ENCODE results near the gene SYNDIG1L.

The SYNDIG1L gene

GRCh38 chr14:74380172-74380571, 45.8 kb downstream of the SYNDIG1L start:
- H3K27me3 Mint-ChIP-seq = no peaks in the 10 kb centered on the region
- no peak overlapping the region for H3K4me3 Mint-ChIP-seq
- no peak overlapping the region for H3K27ac Mint-ChIP-seq
- CTCF ChIA-PET = no interaction called here
- DNase-seq = no peak
- no peaks in the 10 kb centered on the region for H3K36me3 Mint-ChIP-seq
- H3K9me3 Mint-ChIP-seq = no peaks in the 10 kb centered on the region
- H3K4me1 Mint-ChIP-seq = no peaks in the 10 kb centered on the region

GRCh38 chr14:74377976-74378690, 47.9 kb downstream of the SYNDIG1L start:
- Mint-ChIP-seq H3K4me3 (no peak overlapping the region), H3K27me3 (no peaks in the 10 kb centered on the region), H3K36me3 (no peaks in the 10 kb centered on the region), H3K27ac (no peak overlapping the region), H3K4me1 (no peaks in the 10 kb centered on the region), H3K9me3 (no peaks in the 10 kb centered on the region)
- no peak for DNase-seq
- CTCF ChIA-PET = no interaction called here

GRCh38 chr14:74368441-74368840, 57.6 kb downstream of the SYNDIG1L start:
- no peaks in the 10 kb centered on the region for H3K9me3 Mint-ChIP-seq
- DNase-seq = no peak
- H3K36me3 Mint-ChIP-seq = no peaks in the 10 kb centered on the region
- H3K4me3 Mint-ChIP-seq = no peak overlapping the region
- H3K27me3 Mint-ChIP-seq = peaks cover 26% of the 10 kb centered on the region
- CTCF ChIA-PET = no interaction called here
- H3K27ac Mint-ChIP-seq = no peak overlapping the region
- H3K4me1 Mint-ChIP-seq = no peaks in the 10 kb centered on the region

- CTCF ChIA-PET = no interaction called here
Observed at GRCh38 chr14:74368026-74368425, 58.0 kb downstream of the SYNDIG1L start.

GRCh38 chr14:74364271-74364880, 61.6 kb downstream of the SYNDIG1L start:
- H3K9me3 Mint-ChIP-seq = no peaks in the 10 kb centered on the region
- no peak for DNase-seq
- CTCF ChIA-PET = interaction anchor here (0.9 to 1.8 kb wide), 3 partner anchors 67 to 497 kb away, joined by 3 to 5 read pairs (median 5); no protein-coding TSS in a partner anchor

More at GRCh38 chr14:74368026-74368425, 58.0 kb downstream of the SYNDIG1L start:
- no peak overlapping the region for H3K4me3 Mint-ChIP-seq
- H3K9me3 Mint-ChIP-seq = no peaks in the 10 kb centered on the region
- H3K36me3 Mint-ChIP-seq = no peaks in the 10 kb centered on the region
- peaks cover 27% of the 10 kb centered on the region for H3K27me3 Mint-ChIP-seq
- no peak overlapping the region for H3K27ac Mint-ChIP-seq
- DNase-seq = no peak
- no peaks in the 10 kb centered on the region for H3K4me1 Mint-ChIP-seq

GRCh38 chr14:74362361-74362915, 63.6 kb downstream of the SYNDIG1L start:
- Mint-ChIP-seq H3K36me3 (no peaks in the 10 kb centered on the region), H3K27ac (no peak overlapping the region), H3K9me3 (no peaks in the 10 kb centered on the region), H3K4me3 (no peak overlapping the region), H3K4me1 (no peaks in the 10 kb centered on the region), H3K27me3 (peaks cover 24% of the 10 kb centered on the region)
- DNase-seq = peak; percentile 82
- CTCF ChIA-PET = interaction anchor here (1.6 to 1.8 kb wide), 2 partner anchors 128 to 247 kb away, joined by 5 read pairs; no protein-coding TSS in a partner anchor

More at GRCh38 chr14:74364271-74364880, 61.6 kb downstream of the SYNDIG1L start:
- Mint-ChIP-seq H3K27me3 (peaks cover 24% of the 10 kb centered on the region), H3K27ac (no peak overlapping the region), H3K36me3 (no peaks in the 10 kb centered on the region), H3K4me3 (no peak overlapping the region), H3K4me1 (no peaks in the 10 kb centered on the region)

- Mint-ChIP-seq H3K27ac (no peak overlapping the region), H3K27me3 (peaks cover 20% of the 10 kb centered on the region), H3K4me1 (no peaks in the 10 kb centered on the region), H3K9me3 (no peaks in the 10 kb centered on the region), H3K4me3 (no peak overlapping the region), H3K36me3 (no peaks in the 10 kb centered on the region)
- DNase-seq = no peak
- CTCF ChIA-PET = interaction anchor here (0.6 to 1.6 kb wide), 3 partner anchors 120 to 249 kb away, joined by 3 to 4 read pairs (median 4); no protein-coding TSS in a partner anchor
Observed at GRCh38 chr14:74360163-74360562, 65.8 kb downstream of the SYNDIG1L start.

GRCh38 chr14:74358176-74358829, 67.7 kb downstream of the SYNDIG1L start:
- H3K27ac Mint-ChIP-seq = no peak overlapping the region
- DNase-seq = no peak
- CTCF ChIA-PET = no interaction called here
- H3K4me3 Mint-ChIP-seq = no peak overlapping the region
- no peaks in the 10 kb centered on the region for H3K9me3 Mint-ChIP-seq
- H3K36me3 Mint-ChIP-seq = no peaks in the 10 kb centered on the region
- H3K27me3 Mint-ChIP-seq = peaks cover 5% of the 10 kb centered on the region
- no peaks in the 10 kb centered on the region for H3K4me1 Mint-ChIP-seq

- Mint-ChIP-seq H3K36me3 (no peaks in the 10 kb centered on the region), H3K27me3 (peaks cover 5% of the 10 kb centered on the region), H3K4me3 (no peak overlapping the region), H3K9me3 (no peaks in the 10 kb centered on the region), H3K4me1 (no peaks in the 10 kb centered on the region), H3K27ac (no peak overlapping the region)
- CTCF ChIA-PET = no interaction called here
- no peak for DNase-seq
Observed at GRCh38 chr14:74357585-74357984, 68.4 kb downstream of the SYNDIG1L start.

GRCh38 chr14:74356892-74357575, 69.0 kb downstream of the SYNDIG1L start:
- H3K27ac Mint-ChIP-seq = no peak overlapping the region
- no peaks in the 10 kb centered on the region for H3K4me1 Mint-ChIP-seq
- H3K9me3 Mint-ChIP-seq = no peaks in the 10 kb centered on the region
- no peak overlapping the region for H3K4me3 Mint-ChIP-seq
- no peaks in the 10 kb centered on the region for H3K36me3 Mint-ChIP-seq
- H3K27me3 Mint-ChIP-seq = peaks cover 5% of the 10 kb centered on the region
- DNase-seq = no peak
- CTCF ChIA-PET = interaction anchor here (0.7 kb wide), 1 partner anchor 146 kb away, joined by 3 read pairs; no protein-coding TSS in a partner anchor

Data from activated naive CD4-positive, alpha-beta T cell treated with anti-CD3 and anti-CD28 coated beads, Interleukin-2, amount 10 ng/mL, durations not matched to agents 7 days and 5 days (primary cell).